Vagina (tissue), 2 donors: ENCODE data around the gene ARL2BP.

Experiments
- POLR2A ChIP-seq, 2 donors: fragments of 450-650 bp; IDR thresholded peaks; one replicate each; pipeline ENCODE4 v1.6.1; 2017; ENCODE audit warnings: antibody characterized with exemption in 2 of 2, mild to moderate bottlenecking in 2 of 2, moderate library complexity in 2 of 2
- POLR2AphosphoS5 ChIP-seq, 2 donors: sonication (generic); formaldehyde crosslinking; IDR thresholded peaks; one replicate each; pipeline ENCODE4 v1.9.0; 2017; ENCODE audit warnings: antibody characterized with exemption in 2 of 2, mild to moderate bottlenecking in 2 of 2, low read depth in 1 of 2; ENCODE audit not compliant: insufficient read depth in 1 of 2
- TF ChIP-seq, protein P1 (sequence below), 3 experiments: fragments of 450-650 bp in 2 of 3; fragments of 200-600 bp in 1 of 3; sonication (generic) in 1 of 3; IDR thresholded peaks; one replicate each; pipeline ENCODE4 v1.5.1; 2017 to 2019; ENCODE audit warnings: antibody characterized with exemption in 3 of 3, mild to moderate bottlenecking in 2 of 3, moderate library complexity in 2 of 3

- TF ChIP-seq POLR2AphosphoS5 (IDR thresholded peaks at IDR 0.05; ENCODE audit: insufficient read depth in 1 of 2, low read depth in 1 of 2) (no peak), POLR2A (IDR thresholded peaks at IDR 0.05) (no peak)
- TF ChIP-seq, protein P1, sequence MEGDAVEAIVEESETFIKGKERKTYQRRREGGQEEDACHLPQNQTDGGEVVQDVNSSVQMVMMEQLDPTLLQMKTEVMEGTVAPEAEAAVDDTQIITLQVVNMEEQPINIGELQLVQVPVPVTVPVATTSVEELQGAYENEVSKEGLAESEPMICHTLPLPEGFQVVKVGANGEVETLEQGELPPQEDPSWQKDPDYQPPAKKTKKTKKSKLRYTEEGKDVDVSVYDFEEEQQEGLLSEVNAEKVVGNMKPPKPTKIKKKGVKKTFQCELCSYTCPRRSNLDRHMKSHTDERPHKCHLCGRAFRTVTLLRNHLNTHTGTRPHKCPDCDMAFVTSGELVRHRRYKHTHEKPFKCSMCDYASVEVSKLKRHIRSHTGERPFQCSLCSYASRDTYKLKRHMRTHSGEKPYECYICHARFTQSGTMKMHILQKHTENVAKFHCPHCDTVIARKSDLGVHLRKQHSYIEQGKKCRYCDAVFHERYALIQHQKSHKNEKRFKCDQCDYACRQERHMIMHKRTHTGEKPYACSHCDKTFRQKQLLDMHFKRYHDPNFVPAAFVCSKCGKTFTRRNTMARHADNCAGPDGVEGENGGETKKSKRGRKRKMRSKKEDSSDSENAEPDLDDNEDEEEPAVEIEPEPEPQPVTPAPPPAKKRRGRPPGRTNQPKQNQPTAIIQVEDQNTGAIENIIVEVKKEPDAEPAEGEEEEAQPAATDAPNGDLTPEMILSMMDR (IDR thresholded peaks at IDR 0.05): no peak
Measured at GRCh38 chr16:57223057-57223456, 22.0 kb upstream of the ARL2BP start.
